HFFc6 (cell line): ENCODE measurements around the gene CCNB3. TPM values are rescaled to one million over a fixed set of nuclear protein-coding genes. Genes with fewer than 3 reads are reported as not detected.

Source experiments
- DNase-seq: peaks from one replicate; pipeline ENCODE4 v3.0.0-alpha.2; 2018
- H3K27ac Mint-ChIP-seq: 2 replicates; pipeline ENCODE4 v1.8.0; 2020; ENCODE audit warnings: mild to moderate bottlenecking, mixed read lengths
- H3K27me3 Mint-ChIP-seq: 2 replicates; pipeline ENCODE4 v1.8.0; 2021; ENCODE audit warnings: mild to moderate bottlenecking, moderate library complexity, mixed read lengths; ENCODE audit not compliant: insufficient read depth
- H3K36me3 Mint-ChIP-seq: 2 replicates; pipeline ENCODE4 v1.8.0; 2021; ENCODE audit warnings: low read depth, mixed read lengths
- H3K4me1 Mint-ChIP-seq: 2 replicates; pipeline ENCODE4 v1.8.0; 2020; ENCODE audit warnings: low read depth, mixed read lengths
- H3K4me3 Mint-ChIP-seq: 2 replicates; pipeline ENCODE4 v1.8.0; 2020; ENCODE audit warnings: mild to moderate bottlenecking, moderate library complexity, mixed read lengths
- H3K9me3 Mint-ChIP-seq: 2 replicates; pipeline ENCODE4 v1.8.0; 2020; ENCODE audit warnings: mild to moderate bottlenecking, mixed read lengths
- CTCF ChIP-seq: fragments of 200-600 bp; sonication (generic); IDR thresholded peaks from 2 replicates; pipeline ENCODE4 v1.5.0; 2021; ENCODE audit warnings: antibody characterized with exemption, mild to moderate bottlenecking
- total RNA-seq, 6 experiments: library from RNA; stranded (reverse); fragmentation: NEBNext Ultra II Directional; extraction: Animal tissue kit (Norgen Biotek cat#: 25700); gene quantifications; 2 replicates in 1 of 6; 3 replicates in 5 of 6; pipeline ENCODE4 v1.2.3, GENCODE V29; 2021

The CCNB3 gene
- total RNA-seq, 6 experiments from 2014 or later: 0.05 to 0.19 (median 0.16) TPM

DNA sequence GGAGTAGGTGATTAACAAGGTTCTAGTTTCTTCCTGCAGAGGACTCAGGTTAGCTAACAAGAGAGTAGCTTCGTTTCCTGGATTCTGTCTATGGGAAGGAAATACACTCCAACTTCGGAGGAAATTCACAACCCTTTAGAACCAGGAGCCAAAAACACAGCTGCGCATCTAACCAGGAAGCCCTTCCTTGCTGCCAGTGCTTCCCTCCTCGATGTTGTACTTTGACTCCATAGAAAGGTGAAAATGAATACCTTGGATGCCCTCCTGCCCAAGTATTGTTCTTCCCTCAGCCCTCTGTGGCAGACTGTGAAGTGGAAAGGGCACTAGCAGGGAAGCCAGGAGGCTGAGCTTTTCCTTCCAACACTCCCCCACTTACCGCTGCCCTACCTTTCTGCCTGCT, 38.8 kb upstream of the CCNB3 start:
- Mint-ChIP-seq H3K4me1 (no peaks in the 10 kb centered on the region), H3K9me3 (no peaks in the 10 kb centered on the region), H3K27ac (no peak overlapping the region), H3K4me3 (no peak overlapping the region), H3K27me3 (no peaks in the 10 kb centered on the region), H3K36me3 (no peaks in the 10 kb centered on the region)
- no peak for DNase-seq
- TF ChIP-seq CTCF: no peak

GRCh38 chrX:50167366-50167765, 37.2 kb upstream of the CCNB3 start:
- DNase-seq: no peak
- TF ChIP-seq CTCF: no peak
- no peak overlapping the region for H3K4me3 Mint-ChIP-seq
- H3K36me3 Mint-ChIP-seq: no peaks in the 10 kb centered on the region
- H3K27me3 Mint-ChIP-seq: no peaks in the 10 kb centered on the region
- no peaks in the 10 kb centered on the region for H3K9me3 Mint-ChIP-seq
- no peak overlapping the region for H3K27ac Mint-ChIP-seq
- H3K4me1 Mint-ChIP-seq: no peaks in the 10 kb centered on the region

DNA sequence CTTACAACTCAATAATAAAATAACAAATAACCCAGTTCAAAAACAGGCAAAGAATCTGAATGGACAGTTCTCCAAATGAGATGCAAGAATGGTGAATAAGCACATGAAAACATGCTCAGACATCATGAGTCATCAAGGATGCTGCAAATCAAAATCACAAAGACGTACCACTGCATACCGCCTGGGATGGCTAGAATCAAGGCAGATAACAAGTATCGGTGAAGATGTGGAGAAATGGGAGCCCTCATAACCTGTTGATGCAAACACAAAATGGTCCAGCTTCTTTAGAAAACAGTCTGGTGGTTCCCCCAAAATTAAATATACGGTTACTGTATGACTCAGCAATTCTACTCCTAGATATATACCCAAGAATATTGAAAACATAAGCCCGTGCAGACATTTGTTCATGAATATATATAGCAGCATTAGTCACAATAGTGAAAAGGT, 36.3 kb upstream of the CCNB3 start:
- no peaks in the 10 kb centered on the region for H3K36me3 Mint-ChIP-seq
- no peaks in the 10 kb centered on the region for H3K9me3 Mint-ChIP-seq
- no peak for TF ChIP-seq CTCF

GRCh38 chrX:50169717-50170116, 34.8 kb upstream of the CCNB3 start:
- Mint-ChIP-seq H3K4me3 (no peak overlapping the region), H3K9me3 (no peaks in the 10 kb centered on the region), H3K27me3 (no peaks in the 10 kb centered on the region), H3K4me1 (no peaks in the 10 kb centered on the region), H3K36me3 (no peaks in the 10 kb centered on the region), H3K27ac (no peak overlapping the region)
- DNase-seq: no peak
- no peak for TF ChIP-seq CTCF

More for the DNA sequence above, 36.3 kb upstream of the CCNB3 start:
- Mint-ChIP-seq H3K27ac (no peak overlapping the region), H3K4me3 (no peak overlapping the region), H3K4me1 (no peaks in the 10 kb centered on the region), H3K27me3 (no peaks in the 10 kb centered on the region)
- no peak for DNase-seq

DNA sequence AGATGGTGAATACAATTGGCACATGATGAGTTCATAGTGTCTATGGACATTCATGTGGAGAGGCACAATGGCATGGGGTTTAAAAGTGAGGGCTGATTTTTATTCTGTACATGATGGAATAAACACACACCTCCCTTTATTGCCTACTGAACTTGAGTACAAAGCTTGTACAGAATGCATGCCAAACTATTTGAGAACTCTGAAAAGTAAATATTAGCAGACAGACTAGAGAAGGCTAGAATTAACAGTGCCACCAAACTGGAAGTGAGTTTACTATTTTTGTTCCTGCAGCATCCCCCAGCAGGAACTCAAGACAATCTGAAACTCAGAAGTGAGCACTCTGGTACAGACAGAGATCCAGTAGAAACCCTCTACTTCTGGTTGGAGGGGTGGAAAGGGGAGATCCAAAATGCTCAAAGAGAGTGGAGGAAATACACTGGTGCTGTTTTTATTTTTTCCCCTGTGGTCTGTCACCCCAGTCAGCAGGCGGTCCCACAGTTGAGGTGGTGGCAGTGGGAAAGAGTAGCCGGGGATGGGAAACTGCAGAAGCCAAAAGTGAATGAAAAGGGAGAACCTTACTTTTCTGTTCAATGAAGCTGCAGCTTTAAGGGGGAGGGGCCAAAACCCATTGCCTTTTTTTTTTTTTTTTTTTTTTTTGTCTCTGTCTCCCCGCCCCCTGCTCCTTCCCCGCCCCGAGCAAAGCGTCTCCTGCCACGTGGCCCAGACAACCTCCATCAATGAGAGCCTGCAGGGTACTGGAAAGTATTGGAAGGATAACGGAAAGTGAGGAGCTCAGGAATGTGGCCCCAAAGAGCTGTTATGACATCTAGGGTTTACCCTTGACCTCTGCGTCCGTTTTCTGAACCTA, 24.3 kb upstream of the CCNB3 start:
- Mint-ChIP-seq H3K4me3 (no peak overlapping the region), H3K4me1 (no peaks in the 10 kb centered on the region), H3K36me3 (no peaks in the 10 kb centered on the region), H3K27ac (no peak overlapping the region), H3K27me3 (peaks cover 1% of the 10 kb centered on the region; the same call in 1 of the 2 replicates), H3K9me3 (no peaks in the 10 kb centered on the region)
- no peak for TF ChIP-seq CTCF
- DNase-seq: no peak
